H54 (cell line): Measurements from ENCODE around the gene TM7SF3.
"Not testable (repeated sequence)": the region's sequence is repeated elsewhere in the genome, so short reads cannot be mapped to it uniquely, and the experiment has no call there.

Experiments used
- DNase-seq: peaks from one replicate; pipeline ENCODE4 v3.0.0; 2011; ENCODE audit warnings: low spot score, mixed read lengths; ENCODE audit not compliant: insufficient read length
- FAIRE-seq: peaks from 3 replicates; lab custom pipeline; 2011; peaks lifted over from hg19 to GRCh38; lab: Jason Lieb, UNC
- POLR2A ChIP-seq: IDR thresholded peaks from 2 replicates; pipeline ENCODE4 v1.6.1; 2011; ENCODE audit warnings: low read depth, mild to moderate bottlenecking, low read length

The TM7SF3 gene, protein sequence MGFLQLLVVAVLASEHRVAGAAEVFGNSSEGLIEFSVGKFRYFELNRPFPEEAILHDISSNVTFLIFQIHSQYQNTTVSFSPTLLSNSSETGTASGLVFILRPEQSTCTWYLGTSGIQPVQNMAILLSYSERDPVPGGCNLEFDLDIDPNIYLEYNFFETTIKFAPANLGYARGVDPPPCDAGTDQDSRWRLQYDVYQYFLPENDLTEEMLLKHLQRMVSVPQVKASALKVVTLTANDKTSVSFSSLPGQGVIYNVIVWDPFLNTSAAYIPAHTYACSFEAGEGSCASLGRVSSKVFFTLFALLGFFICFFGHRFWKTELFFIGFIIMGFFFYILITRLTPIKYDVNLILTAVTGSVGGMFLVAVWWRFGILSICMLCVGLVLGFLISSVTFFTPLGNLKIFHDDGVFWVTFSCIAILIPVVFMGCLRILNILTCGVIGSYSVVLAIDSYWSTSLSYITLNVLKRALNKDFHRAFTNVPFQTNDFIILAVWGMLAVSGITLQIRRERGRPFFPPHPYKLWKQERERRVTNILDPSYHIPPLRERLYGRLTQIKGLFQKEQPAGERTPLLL

DNA sequence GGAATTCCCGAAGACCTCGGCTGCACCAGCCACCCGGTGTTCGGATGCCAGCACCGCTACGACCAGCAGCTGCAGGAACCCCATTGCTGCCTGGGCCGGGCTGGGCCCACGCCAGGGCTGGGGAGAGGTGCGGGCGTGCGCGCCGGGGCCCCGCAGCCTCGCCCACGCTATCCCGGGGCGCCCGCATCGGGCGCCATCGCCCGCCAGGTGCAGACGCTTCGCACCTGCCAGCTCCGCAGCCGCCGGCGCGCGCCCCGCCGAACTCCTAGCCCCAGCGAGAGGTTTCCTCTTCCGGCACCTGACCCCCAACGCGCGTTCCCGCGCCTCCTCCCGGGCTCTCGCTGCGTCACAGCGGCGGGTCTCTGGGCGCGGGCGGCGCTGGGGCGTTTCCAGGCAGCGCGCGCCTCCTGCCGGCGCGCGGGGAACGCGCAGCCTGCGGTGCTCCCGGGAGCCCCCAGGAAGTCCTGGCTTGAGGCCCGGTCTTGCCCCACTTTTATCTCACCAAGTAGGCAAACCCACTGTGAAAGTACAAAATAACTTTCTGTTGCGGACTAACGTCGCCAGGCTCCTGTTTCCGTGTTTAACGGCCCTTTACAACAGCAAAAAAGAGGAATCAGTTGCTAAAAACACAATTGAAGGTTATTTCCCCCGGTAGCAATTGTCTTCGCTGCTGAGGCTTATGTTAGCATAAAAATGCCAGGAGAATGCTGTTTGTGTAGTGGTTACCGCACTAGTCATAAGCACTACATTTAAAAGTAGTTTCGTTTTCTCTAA, at the start of gene TM7SF3:
Gene TM7SF3 (minus strand): TSS at position 300 of the 774 bp plus-strand sequence. CDS start 216 bp downstream, at position 84.
- FAIRE-seq, result peak; percentile 52
- peak; percentile 87 for DNase-seq

DNA sequence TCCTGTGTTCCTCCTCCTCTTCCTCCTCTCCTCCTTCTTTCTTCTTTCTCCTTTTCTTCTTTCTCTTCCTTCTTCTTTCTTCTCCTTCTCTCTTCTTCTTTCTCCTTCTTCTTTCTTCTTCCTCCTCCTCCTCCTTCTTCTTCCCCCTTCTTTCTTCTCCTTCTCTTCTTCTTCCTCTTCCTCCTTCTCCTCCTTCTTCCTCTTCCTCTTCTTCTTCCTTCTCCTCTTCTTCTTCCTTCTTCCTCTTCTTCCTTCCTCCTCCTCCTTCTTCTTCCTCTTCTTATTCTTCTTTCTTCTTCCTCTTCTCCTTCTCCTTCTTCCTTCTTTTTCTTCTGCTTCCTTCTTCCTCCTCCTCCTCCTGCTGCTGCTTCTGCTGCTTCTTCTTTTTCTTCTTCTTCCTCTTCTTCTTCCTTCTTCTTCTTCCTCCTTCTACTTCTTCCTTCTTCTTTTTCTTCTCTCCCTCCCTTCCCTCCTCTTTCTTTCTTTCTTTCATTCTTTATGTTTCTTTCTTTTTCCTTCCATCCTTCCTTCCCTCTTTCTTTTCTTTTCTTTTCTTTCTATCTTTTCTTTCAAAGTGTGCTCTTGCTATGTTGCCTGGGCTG, 49.2 kb upstream of the TM7SF3 start:
- DNase-seq (no peak), FAIRE-seq (no peak)
- no peak for TF ChIP-seq POLR2A

More for the DNA sequence above, at the start of gene TM7SF3:
- peak; percentile 41 for TF ChIP-seq POLR2A

DNA sequence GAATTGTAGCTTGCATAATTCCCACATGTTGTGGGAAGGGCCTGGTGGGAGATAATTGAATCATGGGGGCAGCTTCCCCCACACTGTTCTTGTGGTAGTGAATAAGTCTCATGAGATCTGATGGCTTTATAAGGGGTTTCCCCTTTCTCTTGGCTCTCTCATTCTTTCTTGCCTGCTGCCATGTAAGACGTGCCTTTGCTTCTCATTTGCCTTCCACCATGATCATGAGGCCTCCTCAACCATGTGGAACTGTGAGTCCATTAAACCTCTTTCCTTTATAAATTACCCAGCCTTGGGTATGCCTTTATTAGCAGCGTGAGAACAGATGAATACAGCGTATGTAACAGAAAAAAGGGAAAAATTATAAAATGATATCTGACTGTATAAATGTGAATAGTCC, 47.1 kb upstream of the TM7SF3 start:
- DNase-seq (no peak), FAIRE-seq (no peak)
- no peak for TF ChIP-seq POLR2A

DNA sequence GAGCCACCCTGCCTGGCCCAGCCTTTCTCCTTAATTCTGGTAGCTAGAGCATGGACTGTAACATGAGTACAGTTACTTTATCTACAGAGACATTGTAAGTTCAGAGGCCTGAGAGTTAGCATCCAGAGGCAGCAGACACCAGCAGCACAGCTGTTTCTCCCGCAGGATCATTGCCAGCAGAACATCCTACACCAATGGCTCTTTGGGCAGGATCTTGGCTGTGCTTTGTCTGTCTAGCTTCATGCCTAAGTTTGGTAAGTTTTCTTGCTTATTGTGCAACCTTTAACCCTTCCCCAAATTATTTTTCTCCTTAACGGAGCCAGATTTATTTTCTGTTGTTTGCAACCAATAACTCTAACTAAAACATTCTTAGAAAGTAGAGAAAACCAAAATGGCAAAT, 46.6 kb upstream of the TM7SF3 start:
- no peak for FAIRE-seq

DNA sequence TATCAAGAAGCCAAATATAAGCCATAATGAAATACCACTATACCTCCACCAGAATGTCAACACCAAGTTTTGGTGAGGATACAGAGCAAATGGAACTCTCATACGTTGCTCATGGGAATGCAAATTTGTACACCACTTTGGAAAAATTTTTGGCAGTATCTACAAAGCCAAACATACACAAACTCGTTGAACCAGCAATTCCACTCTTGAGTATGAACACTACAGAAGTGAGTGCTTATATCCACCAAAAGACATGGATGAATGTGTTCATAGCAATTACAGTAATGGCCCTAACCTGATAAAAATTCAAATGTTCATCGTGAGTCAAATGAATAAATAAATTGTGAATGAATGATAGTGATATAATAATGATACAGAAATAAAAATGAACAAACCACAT, 43.4 kb upstream of the TM7SF3 start:
- DNase-seq (no peak), FAIRE-seq (no peak)
- no peak for TF ChIP-seq POLR2A

More for the DNA sequence above, 46.6 kb upstream of the TM7SF3 start:
- no peak for DNase-seq
- no peak for TF ChIP-seq POLR2A

DNA sequence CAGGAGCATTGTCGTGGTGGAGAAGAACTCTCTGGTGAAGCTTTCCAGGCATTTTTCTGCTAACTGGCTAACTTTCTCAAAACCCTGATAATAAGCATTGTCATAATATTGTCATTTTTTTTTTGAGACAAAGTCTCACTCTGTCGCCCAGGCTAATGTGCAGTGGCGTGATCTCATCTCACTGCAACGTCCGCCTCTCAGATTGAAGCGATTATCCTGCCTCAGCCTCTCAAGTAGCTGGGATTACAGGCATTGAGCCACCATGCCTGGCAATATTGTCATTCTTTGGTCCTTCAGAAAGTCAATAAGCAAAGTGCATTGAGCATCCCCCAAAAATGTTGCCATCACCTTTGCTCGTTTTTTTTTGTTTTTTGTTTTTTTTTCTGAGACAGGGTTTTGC, 41.8 kb upstream of the TM7SF3 start:
- FAIRE-seq (no peak), DNase-seq (no peak)
- no peak for TF ChIP-seq POLR2A

DNA sequence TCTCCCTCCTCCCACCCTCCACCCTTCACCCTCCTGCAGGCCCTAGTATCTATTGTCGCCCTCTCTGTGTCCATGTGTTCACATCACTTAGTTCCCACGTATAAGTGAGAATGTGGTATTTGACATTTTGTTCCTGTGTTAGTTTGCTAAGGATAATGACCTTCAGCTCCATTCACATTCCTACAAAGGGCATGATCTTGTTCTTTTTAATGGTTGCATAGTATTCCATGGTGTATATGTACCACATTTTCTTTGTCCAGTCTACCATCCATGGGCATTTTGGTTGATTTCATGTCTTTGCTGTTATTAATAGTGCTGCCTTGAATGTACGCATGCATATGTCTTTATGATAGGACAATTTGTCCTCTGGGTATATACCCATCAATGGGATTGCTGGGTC, 38.6 kb upstream of the TM7SF3 start:
- TF ChIP-seq POLR2A, result no peak
- DNase-seq (no peak), FAIRE-seq (peak; percentile 30)

DNA sequence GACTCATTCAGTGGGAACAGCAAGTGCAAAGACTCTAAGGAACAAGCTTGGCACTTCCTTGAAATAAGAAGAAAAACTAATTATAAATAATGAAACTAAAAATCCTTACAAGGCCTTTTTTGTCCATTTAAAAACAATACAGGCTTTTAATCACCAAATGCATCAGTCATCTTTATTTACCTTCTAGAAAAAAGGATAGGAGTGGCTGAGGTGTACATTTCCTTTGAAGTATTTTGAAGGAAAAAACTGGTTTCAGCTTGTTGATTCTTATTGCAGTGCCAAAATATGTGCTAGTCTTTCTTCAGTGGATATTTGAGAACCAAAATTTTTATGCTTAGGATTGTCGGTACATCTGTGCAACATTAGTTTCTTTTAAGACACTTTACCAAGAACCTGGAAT, 38.0 kb upstream of the TM7SF3 start:
- DNase-seq (no peak), FAIRE-seq (no peak)
- TF ChIP-seq POLR2A, result no peak

DNA sequence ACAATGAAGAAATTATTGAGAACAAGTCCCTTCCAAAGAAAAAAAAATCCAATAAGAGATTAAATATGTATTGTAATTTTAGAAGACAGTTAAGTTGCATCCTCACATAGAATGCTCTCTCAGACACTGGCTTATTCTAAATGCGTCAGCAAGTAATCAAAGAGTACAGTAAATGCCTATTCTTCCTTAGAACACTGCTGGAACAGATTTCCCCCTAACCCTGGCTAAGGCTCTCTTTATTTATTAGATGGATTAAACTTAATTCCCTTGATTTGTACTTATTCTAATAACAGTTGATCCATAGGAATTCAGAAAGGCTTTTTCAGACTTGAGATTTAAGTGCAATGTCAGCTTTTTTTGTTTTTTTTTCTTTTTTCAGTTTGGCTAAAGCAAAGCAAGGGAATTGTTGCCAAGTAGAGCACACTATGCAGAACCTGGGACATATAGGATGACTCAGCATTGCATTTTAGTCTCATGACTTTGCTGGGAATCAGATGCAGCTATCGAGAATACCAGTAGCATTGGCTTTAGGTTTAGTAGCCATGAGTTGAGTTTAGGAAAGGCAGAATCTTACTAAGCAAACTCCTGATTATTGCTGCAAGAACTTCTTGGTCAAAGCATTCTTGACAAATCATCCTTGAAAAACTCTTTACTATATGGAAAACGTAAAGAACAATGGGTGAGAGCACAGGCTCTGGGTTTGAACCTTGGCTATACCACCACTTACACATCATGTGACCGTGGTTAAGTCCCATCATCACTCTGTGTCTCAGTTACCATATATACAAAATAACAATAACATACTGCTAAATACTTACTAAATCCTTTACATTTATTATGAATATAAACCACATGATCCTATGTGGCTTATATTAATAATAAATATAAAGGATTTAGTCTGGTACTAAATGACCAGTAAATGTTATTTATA, 34.9 kb upstream of the TM7SF3 start:
- peak; percentile 8 for DNase-seq
- no peak for TF ChIP-seq POLR2A
- peak; percentile 97 for FAIRE-seq

DNA sequence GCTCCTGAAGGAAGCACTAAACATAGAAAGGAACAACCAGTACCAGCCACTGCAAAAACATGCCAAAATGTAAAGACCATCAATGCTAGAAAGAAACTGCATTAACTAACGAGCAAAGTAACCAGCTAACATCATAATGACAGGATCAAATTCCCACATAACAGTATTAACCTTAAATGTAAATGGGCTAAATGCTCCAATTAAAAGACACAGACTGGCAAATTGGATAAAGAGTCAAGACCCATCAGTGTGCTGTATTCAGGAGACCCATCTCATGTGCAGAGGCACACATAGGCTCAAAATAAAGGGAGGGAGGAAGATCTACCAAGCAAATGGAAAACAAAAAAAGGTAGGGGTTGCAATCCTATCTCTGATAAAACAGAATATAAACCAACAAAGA, 27.8 kb upstream of the TM7SF3 start:
- FAIRE-seq, DNase-seq: not testable (repeated sequence)

DNA sequence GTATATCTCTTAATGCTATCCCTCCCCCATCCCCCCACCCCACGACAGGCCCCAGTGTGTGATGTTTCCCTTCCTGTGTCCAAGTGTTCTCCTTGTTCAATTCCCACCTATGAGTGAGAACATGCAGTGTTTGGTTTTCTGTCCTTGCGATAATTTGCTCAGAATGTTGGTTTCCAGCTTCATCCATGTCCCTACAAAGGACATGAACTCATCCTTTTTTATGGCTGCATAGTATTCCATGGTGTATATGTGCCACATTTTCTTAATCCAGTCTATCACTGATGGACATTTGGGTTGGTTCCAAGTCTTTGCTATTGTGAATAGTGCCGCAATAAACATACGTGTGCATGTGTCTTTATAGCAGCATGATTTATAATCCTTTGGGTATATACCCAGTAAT, 26.5 kb upstream of the TM7SF3 start:
- not testable (repeated sequence) for FAIRE-seq, DNase-seq

DNA sequence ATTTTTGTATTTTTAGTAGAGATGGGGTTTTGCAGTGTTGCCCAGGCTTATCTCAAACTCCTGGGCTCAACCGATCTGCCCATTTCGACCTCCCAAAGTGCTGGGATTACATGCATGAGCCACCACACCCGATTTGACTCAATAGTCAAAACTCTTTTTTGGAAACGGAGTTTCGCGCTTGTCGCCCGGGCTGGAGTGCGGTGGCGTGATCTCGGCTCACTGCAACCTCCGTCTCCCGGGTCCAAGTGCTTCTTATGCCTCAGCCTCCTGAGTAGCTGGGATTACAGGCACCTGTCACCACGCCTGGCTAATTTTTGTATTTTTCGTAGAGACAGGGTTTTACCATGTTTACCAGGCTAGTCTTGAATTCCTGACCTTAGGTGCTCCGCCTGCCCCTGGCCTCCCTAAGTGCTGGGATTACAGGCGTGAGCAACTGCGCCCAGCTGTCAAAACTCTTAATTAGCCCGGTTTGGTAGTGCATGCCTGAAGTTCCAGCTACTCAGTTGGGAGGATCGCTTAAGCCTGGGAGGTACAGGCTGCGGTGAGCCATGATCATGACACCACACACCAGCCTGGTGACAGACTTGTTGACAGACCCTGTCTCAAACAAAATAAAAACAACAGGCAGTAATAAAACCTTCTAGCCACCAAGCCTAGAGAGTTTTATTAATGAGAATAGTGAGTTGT, 20.6 kb upstream of the TM7SF3 start:
- FAIRE-seq (no peak), DNase-seq (no peak)
- no peak for TF ChIP-seq POLR2A
